ENCODE measurements around the gene LPP. TPM values are rescaled to one million over a fixed set of nuclear protein-coding genes. Genes with fewer than 3 reads are reported as not detected.

Gene LPP
- polyA plus RNA-seq, 3 donors = 14.1 to 23.2 (median 15.3) TPM

- Histone ChIP-seq H3K36me3 (replicated peaks in 1 of 2; ENCODE audit: control insufficient read depth in 1 of 2, insufficient read depth in 2 of 2, low read length in 2 of 2) (no peaks in the 10 kb centered on the region), H3K79me2 (ENCODE audit: insufficient read depth, low read length) (no peaks in the 10 kb centered on the region), H4K20me1 (ENCODE audit: insufficient read depth, low read length) (no peaks in the 10 kb centered on the region), H3K4me1 (ENCODE audit: control insufficient read depth in 1 of 2, insufficient read depth in 2 of 2, low read length in 2 of 2) (no peaks in the 10 kb centered on the region), H3K9me3 (replicated peaks in 1 of 2; ENCODE audit: control insufficient read depth in 1 of 2, insufficient read depth in 1 of 2, low read length in 2 of 2) (no peaks in the 10 kb centered on the region), H3K4me3 (replicated peaks in 1 of 3; ENCODE audit: low read depth in 2 of 3, low read length in 3 of 3) (no peak overlapping the region), H2AFZ (ENCODE audit: insufficient read depth, low read depth, low read length, poor library complexity, severe bottlenecking) (no peak overlapping the region), H3K27me3 (ENCODE audit: control insufficient read depth in 2 of 2, insufficient read depth in 2 of 2, low read length in 2 of 2) (no peaks in the 10 kb centered on the region), H3K27ac (ENCODE audit: low read depth in 1 of 2, low read length in 2 of 2) (no peak overlapping the region), H3K9ac (ENCODE audit: insufficient read depth, low read length, poor library complexity, severe bottlenecking) (no peak overlapping the region), H3K4me2 (replicated peaks; ENCODE audit: extremely low read depth, low read length, poor library complexity, severe bottlenecking) (no peak overlapping the region)
- H3K4me3 Mint-ChIP-seq = no peak overlapping the region
- peaks cover 11% of the 10 kb centered on the region for H3K4me1 Mint-ChIP-seq
- peaks cover 7 to 14% of the 10 kb centered on the region in 2 donors for H3K36me3 Mint-ChIP-seq
- WGBS (ENCODE audit: insufficient coverage) = no CpG with 5 or more reads among the region's 2 CpGs
- peaks cover 0 to 7% (median 0%) of the 10 kb centered on the region in 7 donors for H3K9me3 Mint-ChIP-seq
- no peak for TF ChIP-seq CTCF (IDR thresholded peaks at IDR 0.05)
- intact Hi-C loops (cut with micrococcal nuclease) = no loop called here
- no peak for DNase-seq
- H3K27me3 Mint-ChIP-seq (ENCODE audit: low read depth in 3 of 3) = no peaks in the 10 kb centered on the region
- H3K27ac Mint-ChIP-seq = no peak overlapping the region
Measured at GRCh38 chr3:188516515-188516914, 362.6 kb downstream of the LPP start.

GRCh38 chr3:188518416-188518815 is 364.5 kb downstream of the LPP start:
- H3K79me2 ChIP-seq (ENCODE audit: insufficient read depth, low read length) = no peaks in the 10 kb centered on the region
- no CpG with 5 or more reads among the region's 2 CpGs for WGBS (ENCODE audit: insufficient coverage)
- Mint-ChIP-seq H3K36me3 (peaks cover 7 to 12% of the 10 kb centered on the region in 2 donors), H3K9me3 (peaks cover 0 to 7% (median 0%) of the 10 kb centered on the region in 7 donors), H3K27me3 (ENCODE audit: low read depth in 3 of 3) (no peaks in the 10 kb centered on the region), H3K4me3 (no peak overlapping the region), H3K4me1 (peaks cover 11% of the 10 kb centered on the region), H3K27ac (no peak overlapping the region)
- TF ChIP-seq CTCF (IDR thresholded peaks at IDR 0.05) = no peak
- DNase-seq = no peak
- H3K27ac ChIP-seq (ENCODE audit: low read depth in 1 of 2, low read length in 2 of 2) = no peak overlapping the region
- no peak overlapping the region for H3K9ac ChIP-seq (ENCODE audit: insufficient read depth, low read length, poor library complexity, severe bottlenecking)
- no peaks in the 10 kb centered on the region for H3K36me3 ChIP-seq (replicated peaks in 1 of 2; ENCODE audit: control insufficient read depth in 1 of 2, insufficient read depth in 2 of 2, low read length in 2 of 2)
- no peak overlapping the region for H3K4me3 ChIP-seq (replicated peaks in 1 of 3; ENCODE audit: low read depth in 2 of 3, low read length in 3 of 3)
- intact Hi-C loops (cut with micrococcal nuclease) = no loop called here
- no peak overlapping the region for H3K4me2 ChIP-seq (replicated peaks; ENCODE audit: extremely low read depth, low read length, poor library complexity, severe bottlenecking)
- H4K20me1 ChIP-seq (ENCODE audit: insufficient read depth, low read length) = no peaks in the 10 kb centered on the region
- H3K9me3 ChIP-seq (replicated peaks in 1 of 2; ENCODE audit: control insufficient read depth in 1 of 2, insufficient read depth in 1 of 2, low read length in 2 of 2) = no peaks in the 10 kb centered on the region
- no peaks in the 10 kb centered on the region for H3K27me3 ChIP-seq (ENCODE audit: control insufficient read depth in 2 of 2, insufficient read depth in 2 of 2, low read length in 2 of 2)
- no peak overlapping the region for H2AFZ ChIP-seq (ENCODE audit: insufficient read depth, low read depth, low read length, poor library complexity, severe bottlenecking)
- no peaks in the 10 kb centered on the region for H3K4me1 ChIP-seq (ENCODE audit: control insufficient read depth in 1 of 2, insufficient read depth in 2 of 2, low read length in 2 of 2)

Measured in CD14-positive monocyte (primary cell).